H9 (cell line): ENCODE data around the gene TRMT61A. TPM values are rescaled to one million over a fixed set of nuclear protein-coding genes. Genes with fewer than 3 reads are reported as not detected.
A peak's percentile ranks its signal among the peaks of the same experiment; 100 is the strongest.

Experiments
- DNase-seq: peaks from one replicate; pipeline ENCODE4 v3.0.0-alpha.2; 2017
- H2AFZ ChIP-seq: one replicate; pipeline ENCODE4 v1.6.1; 2013; ENCODE audit warnings: mild to moderate bottlenecking, low read length, control low read depth, moderate library complexity
- H2AK5ac ChIP-seq: 2 replicates; pipeline ENCODE4 v1.6.1; 2013; ENCODE audit warnings: low read length, control low read depth, mixed read lengths; ENCODE audit not compliant: insufficient read length
- H2BK120ac ChIP-seq: one replicate; pipeline ENCODE4 v1.6.1; 2013; ENCODE audit warnings: low read depth, mild to moderate bottlenecking, low read length, control low read depth, inconsistent platforms; ENCODE audit not compliant: poor library complexity, severe bottlenecking
- H2BK12ac ChIP-seq: 2 replicates; pipeline ENCODE4 v1.6.1; 2013; ENCODE audit warnings: low read length, control low read depth, mixed read lengths, low read depth; ENCODE audit not compliant: insufficient read length
- H2BK15ac ChIP-seq: 2 replicates; pipeline ENCODE4 v1.6.1; 2013; ENCODE audit warnings: low read depth, low read length, control low read depth
- H2BK20ac ChIP-seq: one replicate; pipeline ENCODE4 v1.6.1; 2013; ENCODE audit warnings: low read depth, mild to moderate bottlenecking, low read length, control low read depth, inconsistent platforms; ENCODE audit not compliant: poor library complexity, severe bottlenecking
- H2BK5ac ChIP-seq: 2 replicates; pipeline ENCODE4 v1.6.1; 2013; ENCODE audit warnings: low read length, control low read depth, mixed read lengths; ENCODE audit not compliant: insufficient read length
- H3K14ac ChIP-seq: 2 replicates; pipeline ENCODE4 v1.6.1; 2013; ENCODE audit warnings: low read length, control low read depth; ENCODE audit not compliant: insufficient read depth
- H3K18ac ChIP-seq: 2 replicates; pipeline ENCODE4 v1.6.1; 2013; ENCODE audit warnings: low read depth, mild to moderate bottlenecking, mixed read lengths, low read length, control low read depth; ENCODE audit not compliant: insufficient read length
- H3K23ac ChIP-seq: 2 replicates; pipeline ENCODE4 v1.6.1; 2013; ENCODE audit warnings: low read length, control low read depth, mixed read lengths, low read depth; ENCODE audit not compliant: insufficient read length
- H3K23me2 ChIP-seq: 2 replicates; pipeline ENCODE4 v1.6.1; 2013; ENCODE audit warnings: low read depth, mild to moderate bottlenecking, mixed read lengths, low read length, control low read depth; ENCODE audit not compliant: insufficient read length, poor library complexity, severe bottlenecking
- H3K27ac ChIP-seq: 2 replicates; pipeline ENCODE4 v1.5.1; 2013; ENCODE audit warnings: low read length, control low read depth, mixed read lengths, low read depth; ENCODE audit not compliant: insufficient read length
- H3K27me3 ChIP-seq: 2 replicates; pipeline ENCODE4 v1.6.1; 2013; ENCODE audit warnings: low read length, control low read depth, inconsistent platforms; ENCODE audit not compliant: insufficient read depth
- H3K4ac ChIP-seq: 2 replicates; pipeline ENCODE4 v1.6.1; 2013; ENCODE audit warnings: low read depth, mild to moderate bottlenecking, control low read depth, inconsistent platforms, low read length, moderate library complexity
- H3K4me1 ChIP-seq: 2 replicates; pipeline ENCODE4 v1.6.1; 2013; ENCODE audit warnings: low read length, control low read depth, inconsistent platforms; ENCODE audit not compliant: insufficient read depth
- H3K4me2 ChIP-seq: 2 replicates; pipeline ENCODE4 v1.6.1; 2013; ENCODE audit warnings: low read length, control low read depth, mixed read lengths; ENCODE audit not compliant: insufficient read length, insufficient read depth
- H3K56ac ChIP-seq: 2 replicates; pipeline ENCODE4 v1.6.1; 2013; ENCODE audit warnings: low read depth, mild to moderate bottlenecking, mixed read lengths, low read length, control low read depth; ENCODE audit not compliant: insufficient read length
- H3K79me1 ChIP-seq: 2 replicates; pipeline ENCODE4 v1.6.1; 2013; ENCODE audit warnings: low read depth, mild to moderate bottlenecking, moderate library complexity, low read length, control low read depth, inconsistent platforms; ENCODE audit not compliant: insufficient read depth, poor library complexity, severe bottlenecking
- H3K79me2 ChIP-seq: 2 replicates; pipeline ENCODE4 v1.6.1; 2013; ENCODE audit warnings: low read length, control low read depth, inconsistent platforms; ENCODE audit not compliant: insufficient read depth
- H3K9ac ChIP-seq: 2 replicates; pipeline ENCODE4 v1.6.1; 2013; ENCODE audit warnings: low read length, control low read depth, mixed read lengths; ENCODE audit not compliant: insufficient read length; ENCODE audit errors: extremely low read depth
- H3K9me3 ChIP-seq: one replicate; pipeline ENCODE4 v1.6.1; 2013; ENCODE audit warnings: low read depth, low read length, inconsistent platforms; ENCODE audit not compliant: control insufficient read depth
- H3T11ph ChIP-seq: one replicate; pipeline ENCODE4 v1.6.1; 2013; ENCODE audit warnings: mild to moderate bottlenecking, low read length, control low read depth, inconsistent platforms
- H4K20me1 ChIP-seq: one replicate; pipeline ENCODE4 v1.6.1; 2013; ENCODE audit not compliant: control insufficient read depth, insufficient read length, insufficient read depth
- H4K5ac ChIP-seq: 2 replicates; pipeline ENCODE4 v1.6.1; 2013; ENCODE audit warnings: low read depth, mild to moderate bottlenecking, mixed read lengths, low read length, control low read depth; ENCODE audit not compliant: insufficient read length
- H4K8ac ChIP-seq: replicated peaks from 2 replicates; pipeline ENCODE4 v1.6.1; 2013; ENCODE audit warnings: low read length, control low read depth, mixed read lengths, low read depth; ENCODE audit not compliant: insufficient read length
- H4K91ac ChIP-seq: 2 replicates; pipeline ENCODE4 v1.6.1; 2013; ENCODE audit warnings: low read depth, mild to moderate bottlenecking, moderate library complexity, mixed read lengths, low read length, control low read depth; ENCODE audit not compliant: insufficient read length
- H3K27ac Mint-ChIP-seq, 3 experiments: 2 replicates in 2 of 3; 3 replicates in 1 of 3; pipeline ENCODE4 v1.8.0; 2020 to 2021; ENCODE audit warnings: mixed read lengths in 3 of 3, mild to moderate bottlenecking in 1 of 3, moderate library complexity in 1 of 3
- H3K27me3 Mint-ChIP-seq: 2 replicates; pipeline ENCODE4 v1.8.0; 2021; ENCODE audit warnings: low read depth, mild to moderate bottlenecking, moderate library complexity, mixed read lengths
- H3K36me3 Mint-ChIP-seq, 3 experiments: 2 replicates in 2 of 3; 3 replicates in 1 of 3; pipeline ENCODE4 v1.8.0; 2020 to 2021; ENCODE audit warnings: low read depth in 3 of 3, mixed read lengths in 3 of 3; ENCODE audit not compliant: insufficient read depth in 1 of 3
- H3K4me1 Mint-ChIP-seq, 2 experiments: 2 replicates each; pipeline ENCODE4 v1.8.0; 2020; ENCODE audit warnings: mixed read lengths in 2 of 2
- H3K4me3 Mint-ChIP-seq, 2 experiments: 2 replicates in 1 of 2; 3 replicates in 1 of 2; pipeline ENCODE4 v1.8.0; 2020 to 2021; ENCODE audit warnings: mild to moderate bottlenecking in 2 of 2, mixed read lengths in 2 of 2, moderate library complexity in 1 of 2
- H3K9me3 Mint-ChIP-seq, 2 experiments: 2 replicates in 1 of 2; 3 replicates in 1 of 2; pipeline ENCODE4 v1.8.0; 2020; ENCODE audit warnings: mild to moderate bottlenecking in 2 of 2, mixed read lengths in 2 of 2, moderate library complexity in 1 of 2
- WGBS: extraction: QIAGEN DNeasy Blood & Tissue Kit; methylation state at CpG from one replicate; pipeline ENCODE4 v1.1.7; 2013; ENCODE audit warnings: missing lambda C conversion rate, low lambda C conversion rate, mixed read lengths; ENCODE audit not compliant: insufficient read length; ENCODE audit errors: extremely low coverage; 5-methylcytosine and 5-hydroxymethylcytosine counted together
- total RNA-seq: library from RNA; stranded (reverse); gene quantifications from 2 replicates; pipeline ENCODE4 v1.2.1, GENCODE V29; 2021
- TF ChIP-seq, protein P1 (sequence below): fragments of 200-600 bp; sonication (generic); conservative IDR thresholded peaks from 3 replicates; pipeline ENCODE4 v1.8.0; 2021; ENCODE audit warnings: antibody characterized with exemption, mild to moderate bottlenecking

The TRMT61A gene
- total RNA-seq, 1 experiment from 2014 or later: 21.9 TPM

DNA sequence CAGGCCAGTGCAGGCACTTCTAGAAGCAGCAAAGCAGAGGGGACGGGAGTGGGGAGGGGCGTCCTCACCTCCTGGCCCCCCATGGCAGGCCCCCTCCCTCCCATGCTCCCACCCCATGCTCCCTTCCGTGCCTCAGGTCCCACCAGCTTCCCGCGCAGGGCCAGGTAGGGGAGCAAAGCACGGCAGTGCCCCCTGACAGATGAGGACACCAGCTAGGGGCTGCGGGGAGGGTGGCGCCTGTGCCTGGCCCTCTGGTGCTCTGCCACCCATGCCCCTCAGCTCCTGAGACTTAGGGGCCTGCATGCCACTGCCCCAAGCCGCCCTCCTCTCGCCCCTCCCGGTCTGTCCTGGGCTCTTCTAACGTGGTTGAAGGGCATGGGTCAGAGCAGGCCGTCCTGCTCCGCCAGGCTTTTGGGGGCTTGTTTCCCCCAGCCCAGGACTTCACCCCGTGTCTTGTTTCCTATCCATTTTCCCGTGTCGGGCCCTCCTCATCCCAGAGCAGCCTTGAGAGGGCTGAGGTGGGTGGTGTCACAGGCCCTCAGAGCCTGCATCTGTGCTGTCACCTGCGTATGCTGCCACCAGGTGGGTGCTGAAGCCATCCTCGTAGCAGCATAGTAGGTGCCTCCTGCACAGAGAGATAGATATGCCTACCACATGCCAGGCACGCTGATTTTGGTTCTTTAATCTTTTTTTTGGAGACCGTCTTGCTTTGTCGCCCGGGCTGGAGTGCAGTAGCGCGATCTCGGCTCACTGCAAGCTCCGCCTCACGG, 10.2 kb downstream of the TRMT61A start:
- H2BK20ac ChIP-seq: no peak overlapping the region
- no peak for DNase-seq
- no peak overlapping the region for H3K4ac ChIP-seq
- TF ChIP-seq, protein P1, sequence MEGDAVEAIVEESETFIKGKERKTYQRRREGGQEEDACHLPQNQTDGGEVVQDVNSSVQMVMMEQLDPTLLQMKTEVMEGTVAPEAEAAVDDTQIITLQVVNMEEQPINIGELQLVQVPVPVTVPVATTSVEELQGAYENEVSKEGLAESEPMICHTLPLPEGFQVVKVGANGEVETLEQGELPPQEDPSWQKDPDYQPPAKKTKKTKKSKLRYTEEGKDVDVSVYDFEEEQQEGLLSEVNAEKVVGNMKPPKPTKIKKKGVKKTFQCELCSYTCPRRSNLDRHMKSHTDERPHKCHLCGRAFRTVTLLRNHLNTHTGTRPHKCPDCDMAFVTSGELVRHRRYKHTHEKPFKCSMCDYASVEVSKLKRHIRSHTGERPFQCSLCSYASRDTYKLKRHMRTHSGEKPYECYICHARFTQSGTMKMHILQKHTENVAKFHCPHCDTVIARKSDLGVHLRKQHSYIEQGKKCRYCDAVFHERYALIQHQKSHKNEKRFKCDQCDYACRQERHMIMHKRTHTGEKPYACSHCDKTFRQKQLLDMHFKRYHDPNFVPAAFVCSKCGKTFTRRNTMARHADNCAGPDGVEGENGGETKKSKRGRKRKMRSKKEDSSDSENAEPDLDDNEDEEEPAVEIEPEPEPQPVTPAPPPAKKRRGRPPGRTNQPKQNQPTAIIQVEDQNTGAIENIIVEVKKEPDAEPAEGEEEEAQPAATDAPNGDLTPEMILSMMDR: 0 out of 3 replicates have a peak, but pooled peaks have one; percentile 18
- no peaks in the 10 kb centered on the region for H3K9me3 Mint-ChIP-seq
- H4K91ac ChIP-seq: no peak overlapping the region
- H3K18ac ChIP-seq: no peak overlapping the region
- peaks cover 8 to 23% of the 10 kb centered on the region in 2 experiments for H3K4me1 Mint-ChIP-seq
- H2BK5ac ChIP-seq: no peak overlapping the region
- H3K4me3 Mint-ChIP-seq: no peak overlapping the region
- no peak overlapping the region for H3K56ac ChIP-seq
- no peak overlapping the region for H4K5ac ChIP-seq
- no peak overlapping the region for H2BK15ac ChIP-seq
- H3K79me2 ChIP-seq: no peaks in the 10 kb centered on the region
- H3K27me3 Mint-ChIP-seq: peaks cover 15% of the 10 kb centered on the region
- no peaks in the 10 kb centered on the region for H4K20me1 ChIP-seq
- peaks cover 0 to 2% (median 0%) of the 10 kb centered on the region in 3 experiments; a peak in 1 of 7 replicates for H3K36me3 Mint-ChIP-seq
- no peak overlapping the region for H3K14ac ChIP-seq
- no peak overlapping the region for H2BK120ac ChIP-seq
- no peaks in the 10 kb centered on the region; the same call in 1 of the 2 replicates for H3K4me1 ChIP-seq
- no peaks in the 10 kb centered on the region for H3K79me1 ChIP-seq
- H2AK5ac ChIP-seq: no peak overlapping the region
- H3K23ac ChIP-seq: no peak overlapping the region
- H3K27ac Mint-ChIP-seq: peak overlapping the region in 2 of 3 experiments; percentile 25 to 83; a peak in 2 of 7 replicates
- H4K8ac ChIP-seq: no peak overlapping the region
- H3K9me3 ChIP-seq: no peaks in the 10 kb centered on the region
- H3T11ph ChIP-seq: no peak overlapping the region
- H3K4me2 ChIP-seq: no peak overlapping the region
- no peak overlapping the region for H3K9ac ChIP-seq
- H3K27ac ChIP-seq: no peak overlapping the region
- no peak overlapping the region for H2AFZ ChIP-seq
- no peaks in the 10 kb centered on the region for H3K27me3 ChIP-seq
- no CpG with 5 or more reads among the region's 28 CpGs for WGBS
- peaks cover 4% of the 10 kb centered on the region for H3K23me2 ChIP-seq
- H2BK12ac ChIP-seq: no peak overlapping the region
